ENCODE measurements around the gene WASHC2C. TPM values are rescaled to one million over a fixed set of nuclear protein-coding genes. Genes with fewer than 3 reads are reported as not detected.

Gene WASHC2C
- total RNA-seq, 2 experiments from 2014 or later = 43.6 to 44.7 TPM

Other genes starting within 250 kb of the WASHC2C start
- 10 to 100 TPM; 22.3 to 24.3 TPM for gene ZFAND4, start 54.5 kb upstream of the WASHC2C start, total RNA-seq
- gene AGAP4, start 120.2 kb downstream of the WASHC2C start, total RNA-seq = 10 to 100 TPM; 25.0 to 30.1 TPM
- gene TIMM23, start 245.2 kb downstream of the WASHC2C start, total RNA-seq = 10 to 100 TPM; 42.7 to 43.8 TPM

All from activated naive CD8-positive, alpha-beta T cell treated with anti-CD3 and anti-CD28 coated beads, Interleukin-2, amount 10 ng/mL, durations not matched to agents 7 days and 5 days (primary cell).